Activated CD4-positive, alpha-beta T cell treated with anti-CD3 and anti-CD28 coated beads for 36 hours (primary cell): ENCODE results near the gene TEX19. TPM values are rescaled to one million over a fixed set of nuclear protein-coding genes. Genes with fewer than 3 reads are reported as not detected.
"Not testable (repeated sequence)": the region's sequence is repeated elsewhere in the genome, so short reads cannot be mapped to it uniquely, and the experiment has no call there.

Source experiments
- ATAC-seq: fragments of 200-7000 bp; cut with Tn5 transposase; one replicate; pipeline ENCODE4 v1.10.0; 2021; ENCODE audit warnings: mild to moderate bottlenecking, moderate library complexity
- CTCF ChIA-PET: fragments of 350-600 bp; sonication (Branson Sonifier 250); formaldehyde crosslinking; loops from one replicate; lab custom pipeline; 2021; ENCODE audit warnings: antibody characterized with exemption; lab: Charles Lee
- POLR2A ChIA-PET: fragments of 350-600 bp; sonication (Branson Sonifier 250); formaldehyde crosslinking; loops from one replicate; lab custom pipeline; 2021; ENCODE audit warnings: antibody characterized with exemption, inconsistent platforms; lab: Charles Lee
- DNase-seq: peaks from one replicate; pipeline ENCODE4 v3.0.0-alpha.2; 2020
- H3K27ac Mint-ChIP-seq: one replicate; pipeline ENCODE4 v1.8.0; 2021; ENCODE audit warnings: mixed read lengths
- H3K27me3 Mint-ChIP-seq: one replicate; pipeline ENCODE4 v1.8.0; 2021; ENCODE audit warnings: mixed read lengths
- H3K36me3 Mint-ChIP-seq: one replicate; pipeline ENCODE4 v1.8.0; 2021; ENCODE audit warnings: low read depth, mixed read lengths
- H3K4me1 Mint-ChIP-seq: one replicate; pipeline ENCODE4 v1.8.0; 2021; ENCODE audit warnings: mixed read lengths
- H3K4me3 Mint-ChIP-seq: one replicate; pipeline ENCODE4 v1.8.0; 2021; ENCODE audit warnings: mild to moderate bottlenecking, moderate library complexity, mixed read lengths
- H3K9me3 Mint-ChIP-seq: one replicate; pipeline ENCODE4 v1.8.0; 2021; ENCODE audit warnings: low read depth, mixed read lengths
- intact Hi-C, 2 experiments: fragments of 100-400 bp; cut with DNase I in 1 of 2; cut with micrococcal nuclease in 1 of 2; formaldehyde crosslinking; loops; one replicate each; pipeline versions ENCODE4 v1.14.2 to v1.15.1; 2022 to 2024; cut with DNase I, micrococcal nuclease
- total RNA-seq, 2 experiments: library from RNA; stranded (reverse); gene quantifications; one replicate each; pipeline ENCODE4 v1.2.3, GENCODE V29; 2021

The TEX19 gene
- total RNA-seq, 2 experiments from 2014 or later, result not detected

DNA sequence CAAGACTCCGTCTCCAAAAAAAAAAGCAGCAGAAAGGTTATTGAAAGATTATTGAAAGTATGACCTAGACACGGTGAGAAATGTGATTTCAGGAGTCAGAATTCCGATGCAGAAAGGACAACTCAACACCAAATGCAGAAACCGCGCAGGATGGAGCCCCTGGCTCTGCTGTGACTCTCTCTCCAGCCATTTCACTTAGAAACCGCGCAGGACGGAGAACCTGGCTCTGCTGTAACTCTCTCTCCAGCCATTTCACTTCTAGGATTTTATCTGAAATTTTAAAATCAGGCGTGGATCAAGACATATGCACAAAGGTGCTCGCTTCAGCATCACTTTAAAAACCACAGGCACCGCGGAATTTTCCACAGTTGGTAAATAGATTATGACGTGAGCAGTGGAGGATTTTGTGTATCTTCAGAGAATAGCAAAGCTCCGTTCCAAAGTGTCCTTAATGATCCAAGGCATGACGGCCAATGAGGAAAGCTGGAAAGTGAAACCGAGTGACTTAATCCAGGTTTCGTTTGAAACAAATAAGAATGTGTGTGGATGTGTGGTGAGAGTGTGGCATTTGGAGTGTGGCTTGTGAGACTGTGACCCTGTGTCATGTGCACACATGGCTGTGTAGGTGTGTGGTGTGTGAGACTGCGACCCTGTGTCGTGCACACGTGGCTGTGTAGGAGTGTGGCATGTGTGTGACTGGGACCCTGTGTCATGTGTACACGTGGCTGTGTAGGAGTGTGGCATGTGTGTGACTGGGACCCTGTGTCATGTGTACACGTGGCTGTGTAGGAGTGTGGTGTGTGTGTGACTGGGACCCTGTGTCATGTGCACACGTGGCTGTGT is 22.0 kb downstream of the TEX19 start:
- Mint-ChIP-seq H3K27ac (no peak overlapping the region), H3K4me1 (peaks cover 3% of the 10 kb centered on the region), H3K36me3 (no peaks in the 10 kb centered on the region), H3K4me3 (no peak overlapping the region), H3K27me3 (peaks cover 19% of the 10 kb centered on the region), H3K9me3 (no peaks in the 10 kb centered on the region)
- ATAC-seq (no peak), DNase-seq (no peak)
- CTCF ChIA-PET, result no interaction called here
- intact Hi-C loops, result no loop called here
- POLR2A ChIA-PET, result interaction anchor here (0.6 kb wide), 1 partner anchor 11 kb away, joined by 4 read pairs; no protein-coding TSS in a partner anchor

DNA sequence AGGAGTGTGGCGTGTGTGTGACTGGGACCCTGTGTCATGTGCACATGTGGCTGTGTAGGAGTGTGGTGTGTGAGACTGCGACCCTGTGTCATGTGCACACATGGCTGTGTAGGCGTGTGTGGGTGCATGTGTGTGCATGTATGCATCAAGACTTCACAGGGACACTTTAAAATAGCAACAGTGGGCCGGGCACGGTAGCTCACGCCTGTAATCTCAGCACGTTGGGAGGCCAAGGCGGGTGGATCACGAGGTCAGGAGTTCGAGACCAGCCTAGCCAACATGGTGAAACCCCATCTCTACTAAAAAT is 22.6 kb downstream of the TEX19 start:
- DNase-seq, H3K4me3 Mint-ChIP-seq, intact Hi-C loops, H3K27ac Mint-ChIP-seq, H3K9me3 Mint-ChIP-seq, CTCF ChIA-PET, H3K36me3 Mint-ChIP-seq, H3K4me1 Mint-ChIP-seq, ATAC-seq: not testable (repeated sequence)
- peaks cover 18% of the 10 kb centered on the region for H3K27me3 Mint-ChIP-seq
- POLR2A ChIA-PET, result interaction anchor here (0.6 kb wide), 1 partner anchor 12 kb away, joined by 4 read pairs; no protein-coding TSS in a partner anchor

DNA sequence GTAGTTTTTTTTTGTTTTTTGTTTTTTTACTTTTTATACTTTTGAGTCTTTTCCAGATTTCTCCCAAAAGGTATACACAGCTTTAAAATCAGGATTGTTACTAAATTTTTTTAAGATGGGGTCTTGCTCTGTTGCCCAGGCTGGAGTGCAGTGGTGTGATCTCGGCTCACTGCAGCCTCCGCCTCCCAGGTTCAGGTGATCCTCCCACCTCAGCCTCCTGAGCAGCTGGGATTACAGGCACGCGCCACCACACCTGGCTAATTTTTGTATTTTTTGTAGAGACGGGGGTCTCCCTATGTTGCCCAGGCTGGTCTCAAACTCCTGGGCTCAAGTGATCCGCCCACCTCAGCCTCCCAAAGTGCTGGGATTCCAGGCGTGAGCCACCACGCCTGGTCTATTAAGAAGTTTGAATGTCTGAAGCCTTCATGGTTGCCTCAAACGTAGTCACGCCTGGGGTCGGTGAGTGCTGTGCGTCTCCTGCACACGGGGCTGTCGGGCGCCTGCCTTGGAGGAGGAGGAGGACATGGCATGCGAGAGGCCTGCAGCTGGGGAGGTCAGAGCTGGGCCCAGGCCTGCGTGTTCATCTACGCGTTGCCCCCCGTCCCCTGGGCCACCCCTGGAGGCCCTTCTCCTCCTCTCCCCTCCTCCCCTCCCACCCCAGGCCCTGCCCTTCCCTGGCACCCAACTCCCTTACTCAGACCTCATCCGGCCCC is 23.3 kb downstream of the TEX19 start:
- H3K9me3 Mint-ChIP-seq, H3K4me1 Mint-ChIP-seq, CTCF ChIA-PET, POLR2A ChIA-PET, H3K27ac Mint-ChIP-seq, intact Hi-C loops, DNase-seq, H3K36me3 Mint-ChIP-seq, H3K4me3 Mint-ChIP-seq, ATAC-seq: not testable (repeated sequence)
- H3K27me3 Mint-ChIP-seq, result peaks cover 18% of the 10 kb centered on the region

DNA sequence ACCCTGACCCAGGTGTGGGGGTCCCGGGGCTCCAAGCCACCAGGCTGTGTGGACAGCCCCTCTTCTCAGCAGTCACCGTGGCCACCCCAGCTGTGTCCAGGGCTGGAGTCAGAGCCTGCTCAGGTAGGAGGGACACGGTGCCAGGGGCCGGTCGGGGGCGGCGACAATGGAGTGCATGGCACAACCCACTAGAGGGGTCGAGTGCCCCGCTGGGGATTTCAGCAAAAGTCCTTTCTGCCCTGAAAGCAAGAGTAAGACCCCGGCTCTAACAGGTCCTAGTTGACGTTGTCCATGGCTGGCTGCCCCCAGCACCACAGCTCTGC is 23.8 kb downstream of the TEX19 start:
- DNase-seq, result no peak
- Mint-ChIP-seq H3K36me3 (no peaks in the 10 kb centered on the region), H3K27ac (no peak overlapping the region), H3K4me1 (peaks cover 3% of the 10 kb centered on the region), H3K27me3 (peaks cover 18% of the 10 kb centered on the region), H3K4me3 (no peak overlapping the region), H3K9me3 (no peaks in the 10 kb centered on the region)
- ChIA-PET CTCF (no interaction called here), POLR2A (no interaction called here)
- ATAC-seq, result no peak
- intact Hi-C loops, result no loop called here

DNA sequence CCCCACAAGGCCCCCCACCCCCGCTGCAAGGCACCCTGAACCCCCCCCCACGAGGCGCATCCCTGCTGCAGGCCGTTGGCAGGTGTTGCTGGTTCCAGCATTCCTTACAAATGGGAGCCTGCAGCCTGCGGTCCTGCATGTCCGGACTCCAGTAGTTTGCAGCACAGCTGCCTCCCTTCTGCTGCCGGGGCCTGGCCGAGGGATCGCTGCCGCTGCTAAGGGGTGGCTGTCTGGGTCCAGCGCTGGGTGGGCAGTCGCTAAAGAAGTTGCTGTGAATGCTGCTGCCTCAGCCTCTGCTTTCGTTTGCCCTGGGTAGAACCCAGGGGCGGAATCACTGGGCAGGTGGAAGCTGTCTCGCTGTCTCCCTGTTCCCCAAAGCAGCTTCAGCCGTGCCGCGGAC is 24.4 kb downstream of the TEX19 start:
- H3K27me3 Mint-ChIP-seq, result peaks cover 18% of the 10 kb centered on the region
- no peaks in the 10 kb centered on the region for H3K36me3 Mint-ChIP-seq
- DNase-seq (no peak), ATAC-seq (no peak)
- no peak overlapping the region for H3K27ac Mint-ChIP-seq
- intact Hi-C loops, result no loop called here
- CTCF ChIA-PET, result no interaction called here
- no peaks in the 10 kb centered on the region for H3K9me3 Mint-ChIP-seq
- H3K4me1 Mint-ChIP-seq, result peaks cover 3% of the 10 kb centered on the region
- H3K4me3 Mint-ChIP-seq, result no peak overlapping the region
- POLR2A ChIA-PET, result no interaction called here

DNA sequence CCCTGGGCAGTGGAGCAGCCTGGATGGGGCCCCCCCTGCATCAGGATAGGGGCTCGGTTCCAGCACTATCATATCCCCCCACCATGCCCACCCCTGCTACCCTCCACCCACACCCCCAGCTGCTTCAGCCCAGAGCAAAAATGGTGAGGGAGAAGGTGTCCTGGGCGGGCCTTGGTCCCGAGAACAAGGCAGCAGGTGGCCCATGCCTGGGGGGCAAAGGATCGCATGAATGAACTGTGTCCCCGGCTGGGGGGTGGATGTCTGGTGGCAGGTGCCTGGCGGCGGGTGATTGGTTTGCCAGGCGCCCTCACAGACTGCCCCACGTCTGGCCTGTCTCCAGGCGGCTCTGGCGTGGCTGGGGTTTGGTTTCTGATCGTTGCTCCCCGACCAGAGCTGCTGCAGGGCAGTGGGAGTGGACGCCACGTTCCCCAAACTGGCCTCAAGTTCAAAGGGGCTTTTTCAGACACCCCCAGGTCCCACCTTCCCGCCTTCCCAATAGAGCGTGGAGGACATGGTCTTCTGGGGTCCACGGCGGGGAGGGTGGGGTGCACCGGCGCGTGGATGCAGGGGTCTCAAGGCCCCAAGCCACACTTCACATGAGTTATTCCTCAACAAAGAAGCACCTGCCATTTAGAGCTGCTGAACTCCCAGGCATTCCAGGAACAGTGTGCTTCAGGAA is 25.1 kb downstream of the TEX19 start:
- Mint-ChIP-seq H3K27ac (no peak overlapping the region), H3K9me3 (no peaks in the 10 kb centered on the region), H3K4me3 (no peak overlapping the region), H3K4me1 (peaks cover 3% of the 10 kb centered on the region), H3K36me3 (no peaks in the 10 kb centered on the region), H3K27me3 (peaks cover 15% of the 10 kb centered on the region)
- CTCF ChIA-PET, result no interaction called here
- POLR2A ChIA-PET, result no interaction called here
- intact Hi-C loops, result no loop called here
- ATAC-seq (no peak), DNase-seq (no peak)

DNA sequence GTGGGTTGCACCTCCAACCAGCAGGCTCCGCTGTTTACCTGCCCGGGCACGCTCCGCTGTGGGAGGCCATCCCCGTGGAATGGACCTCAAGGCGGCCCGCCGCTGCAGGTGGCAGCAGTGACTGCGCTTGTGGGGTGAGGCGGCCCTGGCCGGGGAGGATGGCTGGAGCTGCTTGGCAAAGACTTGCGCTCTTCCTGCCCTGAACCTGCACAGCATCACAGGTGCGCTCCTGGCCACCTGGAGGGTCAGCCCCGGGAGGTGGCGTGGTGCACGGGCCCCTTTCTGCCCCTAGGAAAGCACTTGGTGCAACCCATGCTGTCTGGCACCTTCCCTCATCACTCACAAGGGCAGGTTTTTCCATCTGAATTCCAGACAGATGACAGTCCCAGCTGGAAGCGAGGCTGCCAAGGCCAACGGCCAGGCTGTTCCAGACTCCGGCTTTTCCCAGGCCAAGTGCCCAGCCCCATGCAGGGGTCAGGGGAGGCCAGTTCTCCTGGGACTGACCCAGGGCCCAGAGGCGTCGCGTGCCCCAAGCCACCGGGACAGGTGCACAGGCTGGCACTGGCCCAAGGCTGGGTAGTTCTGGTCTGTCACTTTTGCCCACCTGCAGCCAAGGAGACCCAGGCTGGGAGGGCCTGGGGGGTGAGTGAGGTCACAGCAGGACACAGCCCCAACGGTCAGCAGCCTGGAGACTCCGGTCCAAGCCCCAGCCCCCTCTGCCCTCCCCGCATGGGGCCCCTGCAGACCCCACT is 25.9 kb downstream of the TEX19 start:
- intact Hi-C loops, result no loop called here
- ChIA-PET POLR2A (interaction anchor here (0.6 kb wide), 1 partner anchor 442 kb away, joined by 7 read pairs; no protein-coding TSS in a partner anchor), CTCF (no interaction called here)
- Mint-ChIP-seq H3K27me3 (peaks cover 12% of the 10 kb centered on the region), H3K36me3 (no peaks in the 10 kb centered on the region), H3K27ac (no peak overlapping the region), H3K9me3 (no peaks in the 10 kb centered on the region), H3K4me3 (no peak overlapping the region), H3K4me1 (peaks cover 2% of the 10 kb centered on the region)
- ATAC-seq (no peak), DNase-seq (no peak)

DNA sequence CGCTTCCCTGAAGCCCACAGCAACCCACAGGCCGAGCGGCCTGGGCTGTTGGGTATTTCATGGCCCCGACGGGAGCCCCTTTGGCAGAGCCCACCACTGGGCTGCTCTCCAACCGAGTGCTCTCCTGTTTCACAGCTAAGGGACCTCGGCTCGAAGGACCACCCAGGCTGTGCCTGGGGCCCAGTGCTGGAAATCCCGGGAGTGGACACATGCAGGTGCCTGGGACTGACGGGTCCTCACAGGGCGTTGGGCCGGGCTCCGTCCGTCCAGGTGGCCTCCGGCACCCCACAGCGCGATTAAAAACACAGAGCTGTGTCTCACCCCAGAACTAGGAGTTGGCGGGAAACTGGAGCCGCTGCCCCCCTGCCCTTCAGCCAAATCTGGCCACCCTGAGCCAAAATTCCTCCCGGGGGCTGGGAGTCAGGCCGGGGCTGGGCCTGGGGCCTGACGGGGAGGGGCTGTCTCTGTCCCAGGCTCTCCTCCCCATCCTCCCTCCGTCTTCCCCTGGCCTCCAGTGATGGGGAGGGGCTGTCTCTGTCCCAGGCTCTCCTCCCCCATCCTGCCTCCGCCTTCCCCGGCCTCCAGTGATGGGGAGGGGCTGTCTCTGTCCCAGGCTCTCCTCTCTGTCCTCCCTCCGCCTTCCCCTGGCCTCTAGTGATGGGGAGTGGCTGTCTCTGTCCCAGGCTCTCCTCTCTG is 26.7 kb downstream of the TEX19 start:
- no peaks in the 10 kb centered on the region for H3K36me3 Mint-ChIP-seq
- no peaks in the 10 kb centered on the region for H3K4me1 Mint-ChIP-seq
- intact Hi-C loops, result no loop called here
- ChIA-PET CTCF (no interaction called here), POLR2A (interaction anchor here (0.6 kb wide), 1 partner anchor 441 kb away, joined by 7 read pairs; no protein-coding TSS in a partner anchor)
- no peak overlapping the region for H3K27ac Mint-ChIP-seq
- peaks cover 9% of the 10 kb centered on the region for H3K27me3 Mint-ChIP-seq
- ATAC-seq (no peak), DNase-seq (no peak)
- no peaks in the 10 kb centered on the region for H3K9me3 Mint-ChIP-seq
- no peak overlapping the region for H3K4me3 Mint-ChIP-seq

DNA sequence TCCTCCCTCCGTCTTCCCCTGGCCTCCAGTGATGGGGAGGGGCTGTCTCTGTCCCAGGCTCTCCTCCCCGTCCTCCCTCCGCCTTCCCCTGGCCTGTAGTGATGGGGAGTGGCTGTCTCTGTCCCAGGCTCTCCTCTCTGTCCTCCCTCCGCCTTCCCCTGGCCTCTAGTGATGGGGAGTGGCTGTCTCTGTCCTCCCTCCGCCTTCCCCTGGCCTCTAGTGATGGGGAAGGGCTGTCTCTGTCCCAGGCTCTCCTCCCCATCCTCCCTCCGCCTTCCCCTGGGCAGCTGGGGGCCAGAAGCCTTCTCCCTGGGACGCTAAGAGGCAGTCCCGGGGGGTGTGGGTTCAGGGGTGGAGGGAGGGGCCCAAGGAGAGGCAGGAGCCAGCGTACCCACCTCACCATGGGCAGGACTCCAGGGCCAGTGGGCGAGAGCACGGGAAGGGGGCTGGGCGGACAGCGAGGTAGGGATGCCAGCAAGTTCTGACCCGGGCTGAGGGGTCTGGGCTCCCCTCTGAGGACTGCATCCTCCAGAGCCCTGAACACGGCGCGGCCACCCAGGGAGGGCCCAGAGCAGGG is 27.3 kb downstream of the TEX19 start:
- Mint-ChIP-seq H3K9me3 (no peaks in the 10 kb centered on the region), H3K4me3 (no peak overlapping the region), H3K36me3 (no peaks in the 10 kb centered on the region), H3K27me3 (peaks cover 6% of the 10 kb centered on the region), H3K27ac (no peak overlapping the region), H3K4me1 (no peaks in the 10 kb centered on the region)
- ChIA-PET CTCF (no interaction called here), POLR2A (no interaction called here)
- intact Hi-C loops, result no loop called here
- DNase-seq (no peak), ATAC-seq (no peak)

DNA sequence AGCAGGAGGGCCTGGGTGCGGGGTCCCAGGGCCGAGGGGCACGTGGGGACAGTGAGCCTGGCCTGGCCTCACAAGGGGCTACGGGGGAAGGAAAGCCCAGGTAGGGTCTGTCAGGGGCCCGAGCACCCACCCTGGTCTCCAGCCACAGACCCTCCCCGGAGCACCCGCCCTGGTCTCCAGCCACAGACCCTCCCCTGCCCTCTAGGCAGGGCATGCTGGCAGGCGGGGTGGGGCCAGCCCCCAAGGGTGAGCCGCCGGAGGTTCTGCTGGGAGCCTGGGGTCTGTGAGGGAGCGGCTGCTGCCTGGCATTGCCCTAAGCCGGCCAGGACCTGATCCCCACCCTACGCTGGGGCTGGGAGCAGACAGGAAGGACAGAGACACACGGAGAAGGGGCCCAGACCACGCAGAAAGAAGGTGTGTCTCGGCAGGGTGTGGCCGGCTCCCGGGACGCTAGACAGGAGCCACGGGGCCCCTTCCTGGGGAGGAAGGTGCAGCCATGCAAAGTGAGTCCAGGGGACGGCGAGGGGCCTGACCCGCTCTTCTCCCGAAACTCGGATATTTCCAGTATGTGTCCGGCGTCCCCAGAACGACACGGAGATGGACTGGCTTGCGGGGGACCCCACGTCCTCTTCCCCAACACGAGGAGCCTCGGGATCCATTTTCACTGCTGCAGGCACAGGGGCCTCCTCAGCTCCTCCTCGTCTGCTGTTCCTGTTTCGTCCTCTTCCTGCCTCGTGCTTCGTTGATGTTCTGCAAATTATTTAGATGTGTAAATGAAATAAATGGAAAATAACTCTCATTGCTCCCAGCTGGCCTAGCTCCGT is 28.0 kb downstream of the TEX19 start:
- CTCF ChIA-PET, result no interaction called here
- no peaks in the 10 kb centered on the region for H3K36me3 Mint-ChIP-seq
- POLR2A ChIA-PET, result no interaction called here
- H3K4me3 Mint-ChIP-seq, result no peak overlapping the region
- no peak overlapping the region for H3K27ac Mint-ChIP-seq
- H3K9me3 Mint-ChIP-seq, result no peaks in the 10 kb centered on the region
- intact Hi-C loops, result no loop called here
- H3K4me1 Mint-ChIP-seq, result no peaks in the 10 kb centered on the region
- no peak for ATAC-seq
- DNase-seq, result no peak
- peaks cover 2% of the 10 kb centered on the region for H3K27me3 Mint-ChIP-seq
